Renal pelvis (tissue), 4 donors: ENCODE data around the gene ENDOD1. TPM values are rescaled to one million over a fixed set of nuclear protein-coding genes. Genes with fewer than 3 reads are reported as not detected.

Source experiments
- DNase-seq: peaks from one replicate; pipeline ENCODE4 v3.0.0-alpha.2; 2013
- polyA plus RNA-seq, 3 donors: library from polyadenylated mRNA; unstranded; fragments of 120-200 nt; gene quantifications; one replicate each; pipeline ENCODE4 v1.2.1, GENCODE V29; 2013; ENCODE audit not compliant: insufficient read length in 3 of 3

ENDOD1 gene
- polyA plus RNA-seq, 3 donors, result 18.6 to 21.6 (median 19.3) TPM

- no peak for DNase-seq
These were observed 71.6 kb downstream of the ENDOD1 start for GRCh38 chr11:95161248-95161647.

DNA sequence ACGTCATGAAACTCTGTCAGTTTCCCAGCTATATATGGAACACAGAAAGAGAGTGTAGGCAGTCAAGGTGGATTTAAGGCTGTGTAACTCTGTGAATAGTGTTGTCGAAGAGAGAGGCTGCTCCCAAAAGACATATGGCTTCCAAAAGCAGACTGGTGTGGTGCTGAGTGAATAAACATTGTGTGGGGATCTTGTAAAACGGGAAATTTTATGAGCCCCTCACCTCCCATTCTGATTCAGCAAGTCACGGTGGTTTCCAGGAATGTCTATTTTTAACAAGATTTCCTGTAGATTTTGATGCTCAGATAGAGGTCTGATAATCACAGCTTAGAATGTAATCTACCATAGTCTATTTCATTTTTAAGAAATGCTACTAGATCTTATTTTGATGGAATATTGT lies 73.5 kb downstream of the ENDOD1 start:
- DNase-seq, result no peak

DNA sequence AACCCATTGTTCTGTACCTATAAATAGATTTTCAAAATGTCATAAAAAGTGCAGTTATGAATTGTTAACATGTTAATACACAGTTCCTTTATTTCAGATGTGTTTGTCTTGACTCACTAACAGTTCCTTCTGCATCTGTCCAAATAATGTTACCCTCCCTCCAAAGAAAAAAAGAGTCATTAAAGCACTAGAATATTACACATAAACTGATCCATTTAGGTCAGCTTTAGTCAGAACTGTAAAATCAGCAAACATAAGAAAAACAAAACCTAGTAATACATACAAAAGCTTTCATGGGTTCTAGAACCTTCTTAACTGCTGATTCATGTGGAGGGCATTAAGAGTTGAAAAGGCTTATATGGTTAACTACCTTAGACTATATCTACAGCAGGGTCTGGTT lies 76.0 kb downstream of the ENDOD1 start:
- DNase-seq, result no peak

GRCh38 chr11:95166781-95167180 lies 77.1 kb downstream of the ENDOD1 start:
- DNase-seq, result no peak

DNA sequence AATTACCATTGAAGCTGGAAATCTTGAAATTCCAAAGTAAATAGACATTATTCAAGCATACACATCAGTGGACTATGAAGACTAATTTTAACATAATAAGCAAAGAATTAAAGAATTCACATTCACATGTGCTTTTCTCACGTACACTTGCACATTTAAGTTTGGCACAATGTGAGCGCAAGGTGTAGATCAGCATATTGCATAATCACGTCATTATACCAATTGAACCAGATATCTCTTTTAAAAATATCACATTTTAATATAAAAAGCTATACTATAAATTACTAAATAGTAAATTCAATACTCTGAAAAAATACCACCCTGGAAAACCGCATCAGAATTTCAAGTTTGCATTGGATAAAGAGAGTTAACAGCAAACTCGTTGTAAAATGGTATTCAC lies 80.6 kb downstream of the ENDOD1 start:
- DNase-seq, result no peak

DNA sequence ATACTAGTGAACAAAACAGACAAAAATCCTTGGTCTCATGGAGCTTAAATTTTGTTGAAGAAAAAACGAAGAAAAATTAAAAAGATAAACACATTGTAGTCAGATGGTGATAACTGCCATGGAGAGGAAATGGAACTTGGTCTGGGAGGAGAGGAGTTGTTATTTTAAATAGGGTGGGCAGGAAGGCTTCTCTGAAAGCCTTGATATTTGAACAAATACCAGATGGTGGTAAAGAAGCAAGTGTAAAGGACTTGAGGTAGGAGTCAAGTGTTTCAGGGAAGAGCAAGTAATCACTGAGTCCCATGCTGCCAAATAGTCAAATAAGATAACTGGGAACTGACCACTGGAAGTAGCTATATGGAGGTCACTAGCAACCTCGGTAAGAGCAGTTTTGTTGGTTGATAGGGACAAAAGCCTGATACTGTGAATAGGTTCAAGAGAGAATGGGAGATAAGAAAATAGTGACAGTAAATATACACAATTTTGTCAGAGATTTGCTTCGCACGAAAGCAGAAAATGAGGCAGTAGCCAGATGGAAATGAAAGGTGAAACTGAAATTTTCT lies 86.3 kb downstream of the ENDOD1 start:
- DNase-seq, result no peak

Other genes starting within 250 kb of the ENDOD1 start
- 100 to 1,000 TPM; 100 to 112 (median 112) TPM for gene CWC15, start 116.3 kb upstream of the ENDOD1 start, polyA plus RNA-seq
- 1 to 10 TPM; 2.1 to 2.5 (median 2.1) TPM for gene KDM4D, start 116.1 kb upstream of the ENDOD1 start, polyA plus RNA-seq
- under 1 TPM; 0.07 to 0.39 (median 0.37) TPM for gene KDM4E, start 64.6 kb upstream of the ENDOD1 start, polyA plus RNA-seq
- gene KDM4F, start 40.4 kb upstream of the ENDOD1 start, polyA plus RNA-seq, result not detected
- 10 to 100 TPM; 55.3 to 64.3 (median 56.3) TPM for gene SRSF8, start 22.9 kb upstream of the ENDOD1 start, polyA plus RNA-seq
- gene SESN3, start 141.4 kb downstream of the ENDOD1 start, polyA plus RNA-seq, result 10 to 100 TPM; 65.5 to 67.0 (median 67.0) TPM